WERI-Rb-1 (cell line): Measurements from ENCODE around the gene AFAP1.

ENCODE experiments used
- DNase-seq: peaks from one replicate; pipeline ENCODE4 v3.0.0-alpha.2; 2020
- H3K27ac ChIP-seq: fragments of 250-450 bp; sonication (Bioruptor Pico); 2 replicates; pipeline ENCODE4 v1.5.1; 2020; ENCODE audit warnings: mild to moderate bottlenecking, moderate library complexity
- H3K27me3 ChIP-seq: fragments of 250-450 bp; sonication (Bioruptor Pico); 2 replicates; pipeline ENCODE4 v1.5.1; 2021; ENCODE audit warnings: mild to moderate bottlenecking, low read depth, moderate library complexity; ENCODE audit not compliant: insufficient read depth, severe bottlenecking
- H3K36me3 ChIP-seq: fragments of 250-450 bp; sonication (Bioruptor Pico); 2 replicates; pipeline ENCODE4 v1.5.1; 2020; ENCODE audit warnings: mild to moderate bottlenecking, moderate library complexity
- H3K4me3 ChIP-seq: 2 replicates; pipeline ENCODE4 v1.5.1; 2011; ENCODE audit warnings: low read depth, mild to moderate bottlenecking, control low read depth, low read length
- H3K9me3 ChIP-seq: fragments of 250-450 bp; sonication (Bioruptor Pico); 2 replicates; pipeline ENCODE4 v1.5.1; 2021; ENCODE audit warnings: mild to moderate bottlenecking, moderate library complexity; ENCODE audit not compliant: severe bottlenecking
- CTCF ChIP-seq: IDR thresholded peaks from 2 replicates; pipeline ENCODE4 v1.5.1; 2011; ENCODE audit warnings: low read depth, mild to moderate bottlenecking, control low read depth, inconsistent platforms, low read length

AFAP1 gene

GRCh38 chr4:7897811-7898210 is 41.9 kb downstream of the AFAP1 start:
- H3K36me3 ChIP-seq: no peaks in the 10 kb centered on the region
- no peak overlapping the region for H3K4me3 ChIP-seq
- no peaks in the 10 kb centered on the region for H3K27me3 ChIP-seq
- no peak overlapping the region for H3K27ac ChIP-seq
- no peak for DNase-seq
- TF ChIP-seq CTCF: no peak
- H3K9me3 ChIP-seq: no peaks in the 10 kb centered on the region

GRCh38 chr4:7894677-7895181 is 44.9 kb downstream of the AFAP1 start:
- peak; percentile 81 for DNase-seq
- H3K27me3 ChIP-seq: no peaks in the 10 kb centered on the region
- peak overlapping the region; percentile 65 for H3K27ac ChIP-seq
- no peak for TF ChIP-seq CTCF
- H3K36me3 ChIP-seq: no peaks in the 10 kb centered on the region
- no peaks in the 10 kb centered on the region for H3K9me3 ChIP-seq
- H3K4me3 ChIP-seq: no peak overlapping the region

GRCh38 chr4:7894098-7894676 is 45.5 kb downstream of the AFAP1 start:
- DNase-seq: no peak
- H3K9me3 ChIP-seq: peaks cover under 1% of the 10 kb centered on the region
- no peaks in the 10 kb centered on the region for H3K27me3 ChIP-seq
- no peak overlapping the region for H3K4me3 ChIP-seq
- no peak for TF ChIP-seq CTCF
- peak overlapping the region; percentile 65 for H3K27ac ChIP-seq
- H3K36me3 ChIP-seq: no peaks in the 10 kb centered on the region

GRCh38 chr4:7893539-7893938 is 46.1 kb downstream of the AFAP1 start:
- H3K9me3 ChIP-seq: peaks cover 5% of the 10 kb centered on the region
- H3K4me3 ChIP-seq: no peak overlapping the region
- H3K27ac ChIP-seq: no peak overlapping the region
- no peaks in the 10 kb centered on the region for H3K27me3 ChIP-seq
- no peaks in the 10 kb centered on the region for H3K36me3 ChIP-seq
- no peak for TF ChIP-seq CTCF
- DNase-seq: no peak

- H3K27me3 ChIP-seq: no peaks in the 10 kb centered on the region
- H3K4me3 ChIP-seq: no peak overlapping the region
- H3K9me3 ChIP-seq: peaks cover 8% of the 10 kb centered on the region
- TF ChIP-seq CTCF: no peak
- no peaks in the 10 kb centered on the region for H3K36me3 ChIP-seq
- peak overlapping the region; percentile 3; the same call in 1 of the 2 replicates for H3K27ac ChIP-seq
- DNase-seq: peak; percentile 89
Measured at GRCh38 chr4:7892212-7893019, 47.2 kb downstream of the AFAP1 start.
